Ovary (tissue), 9 donors: ENCODE data around the gene DYNC1I1. TPM values are rescaled to one million over a fixed set of nuclear protein-coding genes. Genes with fewer than 3 reads are reported as not detected.

ENCODE experiments used
- DNase-seq, 5 donors: peaks; one replicate each; pipeline ENCODE4 v3.0.0-alpha.2; 2019 to 2020
- H3K27ac ChIP-seq, 2 donors: fragments of 200-600 bp; one replicate each; pipeline versions ENCODE4 v1.5.1 to v1.8.0; 2019 to 2022
- H3K27me3 ChIP-seq: fragments of 200-600 bp; one replicate; pipeline ENCODE4 v1.8.0; 2022
- H3K36me3 ChIP-seq: fragments of 200-600 bp; sonication (generic); one replicate; pipeline ENCODE4 v1.5.1; 2019
- H3K4me1 ChIP-seq: one replicate; pipeline ENCODE4 v1.8.1; 2013; ENCODE audit warnings: mild to moderate bottlenecking, moderate library complexity; ENCODE audit not compliant: insufficient read depth
- H3K4me3 ChIP-seq: fragments of 200-600 bp; sonication (generic); one replicate; pipeline ENCODE4 v1.5.1; 2017
- H3K9me3 ChIP-seq, 2 donors: fragments of 200-600 bp in 1 of 2; sonication (generic) in 1 of 2; one replicate each; pipeline versions ENCODE4 v1.5.1 to v1.8.1; 2013 to 2019; ENCODE audit warnings: mild to moderate bottlenecking in 1 of 2, moderate library complexity in 1 of 2
- CTCF ChIP-seq, 3 donors: fragments of 450-650 bp in 2 of 3; fragments of 200-600 bp in 1 of 3; IDR thresholded peaks; one replicate each; pipeline versions ENCODE4 v1.5.1 to v1.8.0; 2016 to 2022; ENCODE audit warnings: antibody characterized with exemption in 3 of 3, mild to moderate bottlenecking in 1 of 3
- EP300 ChIP-seq: sonication (generic); formaldehyde crosslinking; IDR thresholded peaks from one replicate; pipeline ENCODE4 v1.6.1; 2017; ENCODE audit warnings: antibody characterized with exemption
- POLR2A ChIP-seq: fragments of 450-650 bp; IDR thresholded peaks from one replicate; pipeline ENCODE4 v1.6.1; 2017; ENCODE audit warnings: antibody characterized with exemption, mild to moderate bottlenecking, moderate library complexity
- WGBS, 3 donors: extraction: QIAGEN DNeasy Blood & Tissue Kit in 1 of 3; methylation state at CpG; one replicate each; pipeline versions ENCODE4 v1.1.5 to v1.1.7; 2013 to 2017; 5-methylcytosine and 5-hydroxymethylcytosine counted together
- intact Hi-C, 4 donors: fragments of 100-400 bp; cut with DNase I; formaldehyde crosslinking; loops; one replicate each; pipeline versions ENCODE4 v1.11.0 to v1.15.1; 2022 to 2023
- polyA plus RNA-seq, 2 donors: library from polyadenylated mRNA; stranded (reverse); fragments of 200-250 nt in 1 of 2; fragments of 350-450 nt in 1 of 2; fragmentation: Illumina TruSeq in 1 of 2; extraction: RNeasy Lipid Tissue Mini Kit (QIAGEN cat#74804) in 1 of 2; gene quantifications; one replicate each; pipeline ENCODE4 v1.2.3, GENCODE V29; 2013 to 2014
- total RNA-seq, 7 donors: library from RNA; depleted of rRNA in 2 of 7; stranded (reverse); fragments of >200 nt in 2 of 7; fragmentation: NEBNext Ultra II Directional in 3 of 7; extraction: Animal tissue kit (Norgen Biotek cat#: 25700) in 3 of 7; gene quantifications; one replicate each; pipeline versions ENCODE4 v1.1.0 to v1.2.4, GENCODE V29; 2016 to 2023
- donor health status: DM: no; HTN: no; CAD: no; lungs with moderate emphysema.
- donor health status: DM: no; HTN: no; CAD: no.
- donor health status: Bipolar disorder and iron deficiency.
- donor health status: DM: yes; HTN: yes; CAD: no.
- donor health status: DM: no; HTN: no; CAD: no.
- donor health status: DM: yes; HTN: yes; CAD: no.

The DYNC1I1 gene
- total and polyA plus RNA-seq, 9 donors, result 4.2 to 19.3 (median 6.9) TPM

GRCh38 chr7:95971716-95972115 is 199.4 kb downstream of the DYNC1I1 start:
- peak overlapping the region in 1 of 2 donors; percentile 58 for H3K27ac ChIP-seq
- no peak for DNase-seq
- no peaks in the 10 kb centered on the region for H3K9me3 ChIP-seq
- no peaks in the 10 kb centered on the region for H3K27me3 ChIP-seq
- no peak for TF ChIP-seq CTCF (IDR thresholded peaks at IDR 0.05)
- TF ChIP-seq POLR2A, result no peak
- TF ChIP-seq EP300, result no peak
- no peak overlapping the region for H3K4me3 ChIP-seq
- H3K4me1 ChIP-seq, result peaks cover 8% of the 10 kb centered on the region
- intact Hi-C loops, result loop anchor here in 1 of 4 donors (5.0 kb wide), 1 partner anchor 256 kb away; no protein-coding TSS in a partner anchor
- 88 to 93% (median 91%) methylated on average over 6 of the region's 6 CpGs for WGBS, 3 donors
- H3K36me3 ChIP-seq, result no peaks in the 10 kb centered on the region

DNA sequence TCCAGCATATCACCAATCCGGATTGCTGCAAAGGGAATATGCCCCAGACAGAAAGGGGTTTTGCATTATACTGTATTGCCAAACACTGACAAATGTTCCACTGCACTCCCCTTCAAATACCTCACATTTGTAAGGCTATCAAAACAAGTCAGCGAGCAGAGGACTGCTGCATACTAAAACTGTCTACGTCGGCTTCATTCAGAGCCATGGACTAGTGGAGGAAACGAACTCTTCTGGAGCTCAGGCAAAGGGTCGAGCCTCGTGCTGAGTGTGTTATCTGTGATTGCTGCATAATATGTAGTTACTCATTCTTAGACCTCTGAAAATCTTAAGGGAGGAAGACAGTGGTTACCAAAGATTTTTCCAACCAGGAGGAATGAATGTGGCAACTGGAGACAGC is 200.2 kb downstream of the DYNC1I1 start:
- 7 to 21% (median 10%) methylated on average over 7 of the region's 7 CpGs for WGBS, 3 donors
- Histone ChIP-seq H3K4me1 (peaks cover 8% of the 10 kb centered on the region), H3K27ac (peak overlapping the region in 1 of 2 donors; percentile 58), H3K4me3 (no peak overlapping the region), H3K27me3 (no peaks in the 10 kb centered on the region), H3K9me3 (no peaks in the 10 kb centered on the region), H3K36me3 (no peaks in the 10 kb centered on the region)
- intact Hi-C loops, result loop anchor here in 1 of 4 donors (5.0 kb wide), 1 partner anchor 255 kb away; no protein-coding TSS in a partner anchor
- peak in 4 of 5 donors; percentile 33 to 46 (median 40) for DNase-seq
- TF ChIP-seq CTCF (IDR thresholded peaks at IDR 0.05) (no peak), POLR2A (no peak), EP300 (no peak)

DNA sequence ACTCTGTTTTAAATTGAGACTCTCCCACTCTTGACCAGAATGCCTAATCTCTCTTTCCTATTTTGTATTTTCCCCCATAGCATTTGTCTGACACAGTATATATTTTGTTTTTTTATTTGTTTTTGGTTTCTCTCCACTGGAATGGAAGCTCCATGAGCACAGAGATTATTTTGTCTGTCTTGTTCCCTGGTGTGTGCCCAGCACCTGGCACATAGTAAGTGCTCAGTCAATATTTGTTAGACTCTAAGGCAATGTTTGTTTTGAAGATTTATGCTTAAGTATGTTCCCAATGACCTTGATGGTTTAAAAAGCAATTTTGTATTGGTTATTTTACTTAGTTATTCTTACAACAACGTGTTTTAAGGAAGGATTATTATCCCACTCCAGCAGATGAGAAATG is 201.8 kb downstream of the DYNC1I1 start:
- no peaks in the 10 kb centered on the region for H3K36me3 ChIP-seq
- no peak for DNase-seq
- peak overlapping the region in 1 of 2 donors; percentile 58 for H3K27ac ChIP-seq
- intact Hi-C loops, result loop anchor here in 1 of 4 donors (5.0 kb wide), 1 partner anchor 253 kb away; no protein-coding TSS in a partner anchor
- TF ChIP-seq CTCF (IDR thresholded peaks at IDR 0.05) (no peak), POLR2A (no peak), EP300 (no peak)
- no peak overlapping the region for H3K4me3 ChIP-seq
- no peaks in the 10 kb centered on the region for H3K27me3 ChIP-seq
- H3K4me1 ChIP-seq, result peaks cover 8% of the 10 kb centered on the region
- H3K9me3 ChIP-seq, result no peaks in the 10 kb centered on the region
- WGBS, 3 donors, result 6 to 15% (median 13%) methylated on average over 1 of the region's 1 CpG

DNA sequence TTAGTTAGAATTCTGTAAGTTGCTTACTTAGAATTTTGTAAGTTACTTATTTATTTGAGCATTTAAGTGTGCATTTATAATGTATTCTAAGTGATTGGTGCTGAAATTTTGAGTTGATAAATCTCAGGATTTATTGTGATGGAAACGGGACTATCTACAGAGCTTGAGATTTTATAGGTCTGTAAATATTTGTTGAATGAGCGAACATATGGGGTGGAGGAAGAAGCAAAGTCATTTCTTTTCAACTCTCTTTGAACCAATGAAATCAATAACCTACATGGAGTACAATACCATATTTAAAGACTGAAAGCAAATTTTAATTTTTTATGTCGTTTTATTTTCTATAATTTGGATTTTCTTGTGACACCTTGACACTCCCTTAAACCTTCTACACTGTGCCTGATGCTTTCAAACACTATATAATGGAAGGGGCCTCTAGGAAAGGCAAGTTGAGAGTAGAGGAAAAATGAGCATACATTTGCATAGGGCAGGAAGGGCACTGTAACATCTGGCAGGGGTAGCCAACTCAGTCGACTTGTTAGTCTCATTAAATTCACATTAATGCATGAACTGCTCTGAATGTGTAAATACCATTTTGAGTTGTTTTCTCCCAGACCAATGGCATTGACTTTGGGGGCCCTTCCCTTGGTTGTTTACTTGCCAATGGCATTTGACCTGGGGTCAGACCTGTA is 204.2 kb downstream of the DYNC1I1 start:
- intact Hi-C loops, result no loop called here
- WGBS, 3 donors, result 79 to 84% (median 81%) methylated on average over 4 of the region's 4 CpGs
- no peak overlapping the region for H3K4me3 ChIP-seq
- no peaks in the 10 kb centered on the region for H3K9me3 ChIP-seq
- no peak overlapping the region for H3K27ac ChIP-seq
- TF ChIP-seq POLR2A, result no peak
- no peak for TF ChIP-seq CTCF (IDR thresholded peaks at IDR 0.05)
- TF ChIP-seq EP300, result no peak
- no peaks in the 10 kb centered on the region for H3K36me3 ChIP-seq
- peaks cover 10% of the 10 kb centered on the region for H3K4me1 ChIP-seq
- no peak for DNase-seq
- no peaks in the 10 kb centered on the region for H3K27me3 ChIP-seq
